IgD-negative memory B cell (primary cell): ENCODE data around the gene TBCCD1. TPM values are rescaled to one million over a fixed set of nuclear protein-coding genes. Genes with fewer than 3 reads are reported as not detected.

ENCODE experiments used
- H3K27ac Mint-ChIP-seq, 3 donors: one replicate each; pipeline ENCODE4 v1.8.0; 2020 to 2022; ENCODE audit warnings: mild to moderate bottlenecking in 3 of 3, mixed read lengths in 3 of 3, moderate library complexity in 1 of 3
- H3K27me3 Mint-ChIP-seq: one replicate; pipeline ENCODE4 v1.8.0; 2021; ENCODE audit warnings: mixed read lengths
- H3K36me3 Mint-ChIP-seq: one replicate; pipeline ENCODE4 v1.8.0; 2020; ENCODE audit warnings: mild to moderate bottlenecking, mixed read lengths
- H3K4me1 Mint-ChIP-seq, 3 donors: one replicate each; pipeline ENCODE4 v1.8.0; 2020 to 2022; ENCODE audit warnings: mixed read lengths in 3 of 3, mild to moderate bottlenecking in 1 of 3
- H3K4me3 Mint-ChIP-seq, 4 donors: one replicate each; pipeline ENCODE4 v1.8.0; 2020 to 2022; ENCODE audit warnings: mild to moderate bottlenecking in 4 of 4, mixed read lengths in 4 of 4, moderate library complexity in 3 of 4
- H3K9me3 Mint-ChIP-seq, 3 donors: one replicate each; pipeline ENCODE4 v1.8.0; 2020 to 2021; ENCODE audit warnings: mixed read lengths in 3 of 3, mild to moderate bottlenecking in 1 of 3
- polyA plus RNA-seq: library from polyadenylated mRNA; unstranded; fragments of 300-500 nt; fragmentation: Illumina TruSeq; gene quantifications from one replicate; pipeline ENCODE4 v1.2.3, GENCODE V29; 2021

The TBCCD1 gene, protein sequence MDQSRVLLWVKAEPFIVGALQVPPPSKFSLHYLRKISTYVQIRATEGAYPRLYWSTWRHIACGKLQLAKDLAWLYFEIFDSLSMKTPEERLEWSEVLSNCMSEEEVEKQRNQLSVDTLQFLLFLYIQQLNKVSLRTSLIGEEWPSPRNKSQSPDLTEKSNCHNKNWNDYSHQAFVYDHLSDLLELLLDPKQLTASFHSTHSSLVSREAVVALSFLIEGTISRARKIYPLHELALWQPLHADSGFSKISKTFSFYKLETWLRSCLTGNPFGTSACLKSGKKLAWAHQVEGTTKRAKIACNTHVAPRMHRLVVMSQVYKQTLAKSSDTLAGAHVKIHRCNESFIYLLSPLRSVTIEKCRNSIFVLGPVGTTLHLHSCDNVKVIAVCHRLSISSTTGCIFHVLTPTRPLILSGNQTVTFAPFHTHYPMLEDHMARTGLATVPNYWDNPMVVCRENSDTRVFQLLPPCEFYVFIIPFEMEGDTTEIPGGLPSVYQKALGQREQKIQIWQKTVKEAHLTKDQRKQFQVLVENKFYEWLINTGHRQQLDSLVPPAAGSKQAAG
- 24.6 TPM for polyA plus RNA-seq

DNA sequence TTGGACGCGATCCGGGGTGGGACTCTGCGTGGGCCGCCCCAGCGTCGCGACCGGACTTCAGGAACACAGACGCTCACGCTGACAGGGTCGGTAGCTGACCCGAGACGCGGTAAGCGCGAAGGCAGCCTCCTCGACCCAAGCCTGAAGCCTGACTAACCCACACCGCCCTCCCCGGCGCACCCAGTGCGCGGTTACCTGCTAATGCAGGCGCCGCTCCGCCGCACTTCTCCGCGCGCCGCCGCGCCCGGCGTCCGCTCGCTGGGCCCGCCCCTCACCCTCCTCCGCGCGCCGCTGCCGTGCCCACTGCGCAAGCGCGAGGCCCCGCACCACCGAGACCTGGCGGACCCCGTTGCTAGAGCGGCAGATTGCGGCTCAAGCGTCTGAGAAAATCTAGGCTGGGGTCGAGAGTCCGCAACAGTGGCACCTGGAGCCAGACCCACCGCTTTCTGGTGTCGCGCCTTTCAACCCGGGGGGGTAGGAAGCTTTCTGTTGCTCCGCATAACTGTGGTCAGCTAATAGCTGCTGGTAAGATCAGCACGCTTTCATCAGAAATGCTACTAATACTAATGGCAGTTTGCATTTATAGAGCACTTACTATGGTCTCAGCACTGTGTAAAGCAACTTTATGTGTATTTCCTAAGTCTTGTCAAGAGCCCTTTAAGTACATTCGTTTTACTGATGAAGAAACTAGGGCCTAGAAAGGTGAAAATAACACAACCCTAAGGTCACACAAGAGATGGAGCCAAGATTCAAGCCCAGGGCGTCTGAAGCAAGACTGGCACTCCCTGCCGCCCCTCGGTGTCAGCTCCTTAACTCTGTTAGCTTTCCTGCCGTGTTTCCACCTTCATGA lies at the start of gene TBCCD1:
TBCCD1 (minus strand) TSS at position 268 of the 850 bp plus-strand sequence. CDS start 3,010 bp downstream, outside the sequence.
- Mint-ChIP-seq H3K4me3 (peak within 1 kb of the TSS; percentile 91 to 99 (median 96)), H3K4me1 (peaks cover 41 to 44% (median 43%) of the 10 kb centered on the region in 3 donors), H3K9me3 (no peaks in the 10 kb centered on the region), H3K27me3 (no peaks in the 10 kb centered on the region), H3K36me3 (no peaks in the 10 kb centered on the region), H3K27ac (peak within 1 kb of the TSS; percentile 96 to 98 (median 96))

DNA sequence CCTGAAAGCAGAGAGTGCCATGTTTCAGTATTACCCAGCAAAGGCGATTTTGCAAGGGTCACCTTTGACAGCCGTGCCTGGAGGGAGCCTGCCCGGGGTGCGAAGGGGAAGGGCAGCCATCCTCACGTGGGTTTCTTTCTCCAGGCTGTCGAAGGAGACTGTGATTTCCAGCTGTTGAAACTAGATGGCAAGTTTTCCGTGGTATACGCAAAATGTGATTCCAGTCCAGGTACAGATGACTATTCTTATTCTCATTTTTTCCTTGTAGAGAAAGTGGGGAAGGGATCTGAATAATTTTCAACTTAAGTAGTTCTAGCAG lies 49.1 kb upstream of the TBCCD1 start:
- peaks cover 4% of the 10 kb centered on the region for H3K27me3 Mint-ChIP-seq
- H3K4me1 Mint-ChIP-seq = peaks cover 13 to 16% (median 16%) of the 10 kb centered on the region in 3 donors
- H3K27ac Mint-ChIP-seq = peak overlapping the region in 1 of 3 donors; percentile 36
- H3K4me3 Mint-ChIP-seq = peak overlapping the region in 1 of 4 donors; percentile 30
- H3K36me3 Mint-ChIP-seq = peaks cover 4% of the 10 kb centered on the region
- no peaks in the 10 kb centered on the region for H3K9me3 Mint-ChIP-seq

DNA sequence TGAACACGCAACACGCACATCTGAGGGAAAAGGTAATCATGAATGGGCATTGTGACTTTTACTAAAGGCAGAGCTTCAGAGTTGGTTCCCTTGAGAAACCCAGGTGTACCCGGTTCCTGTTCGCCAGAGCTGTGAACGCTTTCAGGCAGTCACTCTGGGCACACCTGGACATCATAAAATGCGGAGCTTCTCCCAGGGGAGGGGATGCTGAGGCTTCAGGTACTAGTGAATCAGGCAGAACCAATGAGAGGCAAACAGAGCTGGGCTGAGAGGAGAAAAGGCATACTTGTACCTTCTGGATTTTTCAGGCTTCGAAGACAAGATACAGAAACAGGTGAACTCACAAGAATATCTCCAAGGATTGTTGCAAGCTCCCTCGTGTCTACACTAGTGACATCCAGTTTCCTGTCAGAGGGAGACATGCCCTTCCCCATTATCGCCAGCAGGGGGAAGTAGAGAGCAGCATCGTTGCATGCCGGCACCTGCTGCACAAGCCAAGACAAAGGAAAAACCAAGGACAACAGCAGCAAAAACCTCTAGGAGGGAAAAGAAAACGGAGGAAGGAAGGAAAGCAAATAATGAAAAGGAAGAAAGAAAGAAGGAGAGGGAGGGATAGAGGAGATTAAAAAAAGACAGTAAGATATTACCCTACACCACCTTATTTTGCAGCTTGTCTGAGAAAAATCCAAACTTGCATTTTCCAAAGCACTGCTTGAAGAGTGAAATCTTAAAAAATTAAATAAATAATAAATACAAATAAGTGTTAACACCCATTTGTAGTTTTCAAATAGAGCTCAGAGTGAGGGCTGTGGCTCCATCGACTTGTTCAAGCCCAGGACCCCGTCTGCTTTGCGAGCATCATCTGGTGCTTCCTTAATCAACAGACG lies 47.7 kb upstream of the TBCCD1 start:
- Mint-ChIP-seq H3K9me3 (no peaks in the 10 kb centered on the region), H3K27me3 (peaks cover 4% of the 10 kb centered on the region), H3K4me1 (peaks cover 13 to 16% (median 16%) of the 10 kb centered on the region in 3 donors), H3K27ac (peak overlapping the region in 2 of 3 donors; percentile 54 to 55), H3K36me3 (peaks cover 4% of the 10 kb centered on the region), H3K4me3 (peak overlapping the region in 2 of 4 donors; percentile 9 to 55)

DNA sequence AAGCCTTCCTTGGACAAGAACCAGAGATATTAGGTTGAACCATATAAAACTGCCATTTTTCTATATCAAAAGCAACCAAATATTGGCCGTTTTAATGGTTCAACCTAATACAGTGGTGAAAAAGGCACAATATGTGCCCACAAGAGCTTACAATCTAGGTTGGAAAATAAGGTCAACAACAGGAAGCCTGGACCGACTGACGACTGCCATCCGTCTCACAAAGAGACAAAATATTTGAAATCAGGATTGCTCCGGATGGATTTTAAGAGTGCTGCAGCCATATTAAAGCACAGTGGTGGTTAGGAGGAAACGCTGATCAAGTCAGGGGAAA lies 47.1 kb upstream of the TBCCD1 start:
- Mint-ChIP-seq H3K36me3 (peaks cover 4% of the 10 kb centered on the region), H3K4me3 (no peak overlapping the region), H3K27ac (peak overlapping the region in 1 of 3 donors; percentile 54), H3K27me3 (peaks cover 4% of the 10 kb centered on the region), H3K4me1 (peaks cover 13 to 16% (median 16%) of the 10 kb centered on the region in 3 donors), H3K9me3 (no peaks in the 10 kb centered on the region)

DNA sequence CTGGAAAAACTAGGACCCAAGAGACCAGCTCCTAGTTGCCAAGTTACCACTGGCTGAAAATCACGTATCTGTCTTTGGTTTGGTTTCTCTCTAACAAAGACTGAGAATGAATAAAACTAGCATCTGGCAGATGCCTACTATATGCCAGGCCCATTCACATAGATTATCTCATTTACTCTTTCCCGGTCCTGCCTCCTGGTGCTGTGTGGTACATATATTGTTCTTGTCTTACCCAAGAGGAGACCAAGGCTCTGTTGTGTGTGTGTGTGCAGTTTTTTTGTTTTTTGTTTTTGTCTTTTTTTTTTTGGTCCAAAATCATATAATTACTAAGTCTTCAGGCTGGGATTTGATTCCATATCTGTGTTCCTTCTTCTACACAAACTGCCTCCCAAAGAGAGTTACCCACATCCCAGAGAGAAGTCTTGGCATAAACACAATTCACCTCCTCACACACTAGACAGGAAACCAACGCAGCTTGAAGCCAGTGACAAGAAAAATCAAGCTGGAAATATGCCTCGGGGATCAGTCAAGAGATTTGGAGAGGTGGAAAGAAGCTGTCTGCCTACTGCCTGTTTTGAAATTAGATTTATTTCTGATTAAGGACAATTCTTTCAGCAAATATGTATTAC lies 46.6 kb upstream of the TBCCD1 start:
- Mint-ChIP-seq H3K36me3 (peaks cover 4% of the 10 kb centered on the region), H3K9me3 (no peaks in the 10 kb centered on the region), H3K4me3 (no peak overlapping the region), H3K27ac (no peak overlapping the region), H3K27me3 (peaks cover 4% of the 10 kb centered on the region), H3K4me1 (peaks cover 13 to 16% (median 16%) of the 10 kb centered on the region in 3 donors)

DNA sequence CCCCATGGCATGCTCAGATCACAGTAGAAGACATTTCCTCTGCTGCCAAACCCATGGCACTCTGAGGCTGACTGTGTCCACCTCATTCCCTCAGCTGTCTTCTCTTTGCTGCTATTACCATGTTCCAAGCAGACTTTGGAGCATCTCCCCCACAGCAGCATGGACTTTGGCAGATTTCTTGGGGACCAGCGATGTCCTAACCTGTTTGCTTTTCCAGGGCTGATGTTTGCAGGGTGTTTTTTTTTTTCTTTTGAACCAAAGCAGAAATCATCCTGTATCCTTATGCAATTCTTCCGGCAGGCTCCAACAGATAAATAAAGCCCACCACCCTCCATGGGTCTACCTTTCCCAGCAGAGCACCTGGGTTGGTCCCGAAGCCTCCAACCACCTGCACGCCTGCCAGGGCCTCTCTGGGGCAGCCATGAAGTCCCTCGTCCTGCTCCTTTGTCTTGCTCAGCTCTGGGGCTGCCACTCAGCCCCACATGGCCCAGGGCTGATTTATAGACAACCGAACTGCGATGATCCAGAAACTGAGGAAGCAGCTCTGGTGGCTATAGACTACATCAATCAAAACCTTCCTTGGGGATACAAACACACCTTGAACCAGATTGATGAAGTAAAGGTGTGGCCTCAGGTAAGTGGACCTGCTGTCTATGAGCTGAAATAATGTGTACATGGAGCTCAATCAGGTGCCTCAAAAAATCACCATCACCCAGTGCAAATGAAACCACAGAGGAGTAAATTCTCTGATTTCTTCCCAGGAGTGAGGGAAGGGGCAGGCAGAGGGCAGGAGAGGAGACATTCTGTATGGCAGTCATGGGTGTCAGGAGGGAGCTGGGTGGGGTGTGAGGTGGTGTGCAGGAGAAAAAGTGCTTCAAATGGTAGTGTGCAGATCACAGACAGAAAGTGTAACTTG lies 45.8 kb upstream of the TBCCD1 start, which contains the start of gene AHSG:
AHSG (plus strand) TSS at position 340 of the 916 bp plus-strand sequence; CDS start at position 422, 82 bp downstream.
- H3K36me3 Mint-ChIP-seq = peaks cover 5% of the 10 kb centered on the region
- H3K9me3 Mint-ChIP-seq = no peaks in the 10 kb centered on the region
- H3K4me1 Mint-ChIP-seq = peaks cover 13 to 16% (median 16%) of the 10 kb centered on the region in 3 donors
- H3K27ac Mint-ChIP-seq = no peak within 1 kb of the TSS
- peaks cover 4% of the 10 kb centered on the region for H3K27me3 Mint-ChIP-seq
- peak within 1 kb of the TSS in 1 of 4 donors; percentile 36 for H3K4me3 Mint-ChIP-seq

DNA sequence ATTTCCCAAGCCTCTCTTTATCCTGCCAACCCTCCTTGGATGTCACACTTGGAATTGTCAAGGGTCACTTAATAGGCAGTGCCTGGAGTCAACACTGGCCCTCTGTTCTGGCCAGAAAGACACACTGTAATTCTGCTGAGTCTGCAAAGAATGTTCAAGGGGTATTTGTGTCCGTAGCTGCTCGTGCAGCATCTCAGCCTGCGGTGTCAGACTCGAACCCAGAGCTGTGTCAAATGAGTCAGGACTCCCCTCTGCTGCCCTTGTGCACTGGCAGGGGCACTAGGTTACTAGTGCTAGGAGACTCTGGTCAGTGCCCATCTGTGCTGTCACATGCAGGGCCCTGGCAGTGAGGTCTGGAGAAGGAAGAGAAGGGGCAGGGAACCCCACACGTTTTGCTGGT lies 44.9 kb upstream of the TBCCD1 start:
- H3K27ac Mint-ChIP-seq = no peak overlapping the region
- H3K4me1 Mint-ChIP-seq = peaks cover 11 to 14% (median 12%) of the 10 kb centered on the region in 3 donors
- no peaks in the 10 kb centered on the region for H3K9me3 Mint-ChIP-seq
- H3K4me3 Mint-ChIP-seq = no peak overlapping the region
- H3K36me3 Mint-ChIP-seq = peaks cover 5% of the 10 kb centered on the region
- H3K27me3 Mint-ChIP-seq = peaks cover 4% of the 10 kb centered on the region

DNA sequence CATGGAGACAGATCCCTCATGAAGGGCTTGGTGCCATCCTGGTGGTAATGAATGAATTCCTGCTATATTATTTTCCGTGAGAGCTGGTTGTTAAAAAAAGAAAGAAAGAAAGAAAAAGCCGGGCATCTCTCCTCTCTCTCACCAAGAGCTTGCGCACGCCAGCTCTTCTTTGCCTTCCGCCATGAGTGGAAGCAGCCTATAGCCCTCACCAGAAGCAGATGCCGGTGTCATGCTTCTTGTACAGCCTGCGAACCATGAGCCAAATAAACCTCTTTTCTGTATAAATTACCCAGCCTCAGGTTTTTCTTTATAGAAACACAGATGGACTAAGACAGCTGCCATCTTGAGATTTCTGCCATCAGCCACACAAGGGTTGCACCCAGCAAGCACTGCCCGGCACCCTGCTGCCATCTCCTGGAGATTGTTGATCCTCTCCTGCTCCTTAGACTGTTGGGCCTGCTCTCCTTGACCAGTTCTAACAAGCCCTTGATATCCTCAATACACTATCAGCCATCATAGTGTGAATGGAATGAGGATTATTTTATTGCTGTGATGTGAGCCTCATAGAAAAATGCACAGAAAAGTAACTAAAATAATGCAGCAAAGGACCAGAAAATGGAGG lies 42.2 kb upstream of the TBCCD1 start:
- peaks cover 5% of the 10 kb centered on the region for H3K36me3 Mint-ChIP-seq
- no peak overlapping the region for H3K4me3 Mint-ChIP-seq
- no peaks in the 10 kb centered on the region for H3K9me3 Mint-ChIP-seq
- H3K27ac Mint-ChIP-seq = no peak overlapping the region
- H3K27me3 Mint-ChIP-seq = peaks cover 6% of the 10 kb centered on the region
- peaks cover 2% of the 10 kb centered on the region in 3 donors for H3K4me1 Mint-ChIP-seq

DNA sequence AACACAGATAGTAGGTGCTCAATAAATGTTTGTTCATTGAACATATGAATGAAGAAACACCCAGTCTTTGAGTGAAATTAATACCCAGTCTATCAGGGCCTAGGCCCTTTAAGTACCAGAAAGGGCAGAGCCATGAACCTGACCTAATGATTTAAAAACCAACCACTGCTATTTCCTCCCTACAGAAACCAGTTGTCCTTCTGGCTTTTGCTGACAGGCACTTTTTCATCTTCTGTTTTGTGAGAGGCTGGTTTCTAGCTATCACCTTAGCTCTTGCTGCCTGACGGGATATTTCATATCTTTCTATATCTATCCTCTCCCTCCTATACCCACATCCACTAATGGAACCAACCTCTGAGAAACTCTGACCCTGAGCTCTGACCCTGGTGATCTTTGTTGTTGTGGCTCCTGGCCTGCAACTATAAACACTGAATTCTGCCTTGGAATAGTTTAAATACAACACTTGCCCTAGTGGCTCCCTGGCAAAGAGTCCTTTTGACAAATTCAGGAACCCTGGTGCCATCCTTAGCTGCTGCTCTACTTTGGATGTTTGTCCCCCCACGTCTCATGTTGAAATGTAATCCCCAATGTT lies 41.6 kb upstream of the TBCCD1 start:
- Mint-ChIP-seq H3K36me3 (peaks cover 5% of the 10 kb centered on the region), H3K4me1 (no peaks in the 10 kb centered on the region), H3K4me3 (no peak overlapping the region), H3K27me3 (peaks cover 9% of the 10 kb centered on the region), H3K9me3 (no peaks in the 10 kb centered on the region), H3K27ac (no peak overlapping the region)

DNA sequence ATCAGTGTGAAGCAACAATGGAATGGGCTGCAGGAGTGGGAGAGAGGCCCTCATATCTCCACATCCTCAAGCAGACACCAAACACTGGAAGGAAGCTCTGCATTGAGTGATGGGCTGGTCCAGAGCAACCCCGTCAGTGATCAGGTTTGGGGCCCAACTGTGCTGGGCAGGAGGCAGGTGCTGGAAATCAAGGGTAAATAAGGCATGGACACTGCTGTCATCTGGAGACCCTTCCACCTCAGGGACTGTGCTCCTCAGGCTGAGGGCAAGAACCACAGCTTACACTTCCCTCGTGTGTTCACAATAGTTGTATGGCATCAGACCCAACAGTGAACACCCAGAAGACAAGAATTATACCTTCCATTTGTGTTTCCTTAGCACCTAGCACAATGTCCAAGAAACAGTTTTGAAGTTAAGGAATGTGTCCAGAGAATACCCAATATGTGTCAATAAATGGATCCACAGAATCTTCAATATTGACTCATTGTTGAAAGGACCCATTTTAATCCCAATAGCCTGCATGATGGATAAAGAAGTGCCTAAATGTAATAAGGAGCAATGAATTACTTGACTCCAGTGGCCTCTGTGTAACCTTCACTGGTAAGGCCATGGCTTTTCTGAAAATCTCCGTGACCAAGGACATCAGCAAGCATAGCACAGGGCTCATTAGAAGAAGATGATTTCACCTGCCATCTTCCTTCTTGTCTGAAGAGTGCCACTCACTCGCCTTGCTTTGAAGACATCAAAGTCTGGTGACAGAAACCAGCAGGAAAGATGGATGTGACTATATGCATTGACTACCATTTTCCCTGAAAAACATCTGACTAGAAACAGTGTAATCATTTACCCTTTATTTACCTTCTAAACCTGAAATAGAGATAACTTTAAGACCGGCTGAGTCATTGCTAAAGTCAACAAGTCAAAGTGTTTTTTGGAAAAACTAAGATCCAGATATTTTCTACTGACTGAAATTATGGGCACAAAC lies 38.7 kb upstream of the TBCCD1 start:
- Mint-ChIP-seq H3K4me3 (no peak overlapping the region), H3K36me3 (peaks cover 1% of the 10 kb centered on the region), H3K27ac (no peak overlapping the region), H3K4me1 (no peaks in the 10 kb centered on the region), H3K9me3 (no peaks in the 10 kb centered on the region), H3K27me3 (peaks cover 6% of the 10 kb centered on the region)

DNA sequence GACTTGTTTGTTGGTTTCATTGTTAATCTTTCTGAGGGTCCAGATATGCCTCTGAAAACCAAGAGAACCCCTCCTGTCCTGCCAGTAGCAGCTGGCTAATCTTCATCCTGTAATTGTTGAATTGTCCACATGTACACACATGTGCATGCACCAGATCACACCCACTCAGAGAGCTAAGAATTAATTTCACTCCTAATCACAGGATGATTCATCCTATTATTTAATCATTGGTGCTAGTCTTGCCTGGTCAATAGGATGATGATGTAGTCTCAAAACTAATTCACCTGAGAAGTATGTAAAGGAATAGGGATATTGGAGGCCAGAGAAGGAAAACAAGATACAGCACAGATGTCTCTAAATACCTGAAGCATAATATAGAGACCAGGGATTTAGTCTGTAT lies 37.9 kb upstream of the TBCCD1 start:
- Mint-ChIP-seq H3K36me3 (peaks cover 1% of the 10 kb centered on the region), H3K4me1 (no peaks in the 10 kb centered on the region), H3K9me3 (no peaks in the 10 kb centered on the region), H3K4me3 (no peak overlapping the region), H3K27me3 (peaks cover 6% of the 10 kb centered on the region), H3K27ac (no peak overlapping the region)

DNA sequence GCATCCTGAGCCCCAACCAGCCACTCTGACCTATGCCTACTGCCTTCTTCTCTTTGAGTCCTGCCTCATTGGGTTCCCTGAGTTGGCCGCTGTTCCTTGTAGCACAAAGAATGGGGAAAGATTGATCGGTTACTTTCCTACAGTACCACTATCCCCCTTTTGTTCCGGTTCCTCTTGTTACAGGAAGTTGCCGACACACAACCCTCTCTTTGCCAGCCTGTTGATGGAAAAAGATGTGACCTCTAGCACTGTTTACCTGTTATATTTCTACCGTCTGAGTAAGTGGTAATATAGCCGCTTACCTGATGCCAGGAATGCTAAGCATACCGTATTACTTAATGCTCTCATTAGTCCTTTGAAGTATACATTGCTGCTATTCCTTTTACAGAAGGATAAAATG lies 36.0 kb upstream of the TBCCD1 start:
- no peak overlapping the region for H3K4me3 Mint-ChIP-seq
- peaks cover under 1% of the 10 kb centered on the region for H3K36me3 Mint-ChIP-seq
- H3K4me1 Mint-ChIP-seq = no peaks in the 10 kb centered on the region
- no peak overlapping the region for H3K27ac Mint-ChIP-seq
- peaks cover 6% of the 10 kb centered on the region for H3K27me3 Mint-ChIP-seq
- H3K9me3 Mint-ChIP-seq = no peaks in the 10 kb centered on the region
